PC-9 (cell line): ENCODE measurements around the gene LRP1. TPM values are rescaled to one million over a fixed set of nuclear protein-coding genes. Genes with fewer than 3 reads are reported as not detected.

Source experiments
- BruUV-seq: library from RNA; stranded (reverse); fragments of 400-500 nt; replicated peaks from 2 replicates; lab custom pipeline; 2021; lab: Mats Ljungman, UMichigan
- CTCF ChIA-PET: fragments of 300-600 bp; sonication (Branson Sonifier 250); formaldehyde crosslinking; loops from one replicate; lab custom pipeline; 2022; ENCODE audit warnings: antibody characterized with exemption; lab: Charles Lee
- POLR2A ChIA-PET: fragments of 300-600 bp; sonication (Branson Sonifier 250); formaldehyde crosslinking; loops from one replicate; lab custom pipeline; 2022; ENCODE audit warnings: antibody characterized with exemption; ENCODE audit not compliant: unreplicated experiment; lab: Charles Lee
- DNase-seq, 2 experiments: peaks; one replicate each; pipeline versions ENCODE4 v3.0.0 to v3.0.0-alpha.2; 2015 to 2022; ENCODE audit warnings: mixed read lengths in 1 of 2
- H2AFZ ChIP-seq: fragments of 200-600 bp; sonication (generic); 2 replicates; pipeline ENCODE4 v1.8.1; 2017; ENCODE audit warnings: antibody characterized with exemption
- H3F3A ChIP-seq: fragments of 200-600 bp; sonication (generic); 2 replicates; pipeline ENCODE4 v1.8.1; 2017; ENCODE audit warnings: antibody characterized with exemption, mild to moderate bottlenecking, low read depth; ENCODE audit not compliant: insufficient read depth
- H3K27ac ChIP-seq: fragments of 200-600 bp; sonication (generic); 2 replicates; pipeline ENCODE4 v1.6.1; 2016; ENCODE audit warnings: mixed run types
- H3K27me3 ChIP-seq: fragments of 200-600 bp; sonication (generic); 2 replicates; pipeline ENCODE4 v1.6.1; 2016; ENCODE audit warnings: low read depth, mixed run types; ENCODE audit not compliant: insufficient read depth
- H3K36me3 ChIP-seq: fragments of 200-600 bp; sonication (generic); 2 replicates; pipeline ENCODE4 v1.6.1; 2016; ENCODE audit warnings: low read depth, mixed run types
- H3K4me1 ChIP-seq: fragments of 200-600 bp; sonication (generic); replicated peaks from 2 replicates; pipeline ENCODE4 v1.6.1; 2016; ENCODE audit warnings: mixed run types; ENCODE audit not compliant: insufficient read depth
- H3K4me2 ChIP-seq: fragments of 200-600 bp; sonication (generic); 2 replicates; pipeline ENCODE4 v1.6.1; 2017; ENCODE audit warnings: mixed run types
- H3K4me3 ChIP-seq: fragments of 200-600 bp; sonication (generic); 2 replicates; pipeline ENCODE4 v1.6.1; 2016; ENCODE audit warnings: mixed run types
- H3K79me2 ChIP-seq: fragments of 200-600 bp; sonication (generic); 2 replicates; pipeline ENCODE4 v1.6.1; 2017; ENCODE audit warnings: low read depth, mixed run types
- H3K9me2 ChIP-seq: fragments of 200-600 bp; sonication (generic); 2 replicates; pipeline ENCODE4 v1.8.1; 2017; ENCODE audit warnings: mild to moderate bottlenecking; ENCODE audit not compliant: insufficient read depth
- H3K9me3 ChIP-seq: fragments of 200-600 bp; sonication (generic); 2 replicates; pipeline ENCODE4 v1.8.1; 2016; ENCODE audit warnings: low read depth; ENCODE audit not compliant: insufficient read depth
- H4K20me1 ChIP-seq: fragments of 200-600 bp; sonication (generic); 2 replicates; pipeline ENCODE4 v1.8.1; 2017; ENCODE audit not compliant: insufficient read depth
- EZH2 ChIP-seq: fragments of 200-600 bp; sonication (generic); IDR thresholded peaks from 2 replicates; pipeline ENCODE4 v1.8.0; 2017; ENCODE audit warnings: antibody characterized with exemption, low read depth
- intact Hi-C: fragments of 100-400 bp; cut with micrococcal nuclease; formaldehyde crosslinking; loops from one replicate; pipeline ENCODE4 v1.10.0; 2022; ENCODE audit not compliant: unreplicated experiment
- total RNA-seq: library from RNA; stranded (reverse); gene quantifications from 2 replicates; pipeline ENCODE4 v1.2.3, GENCODE V29; 2021
- TF ChIP-seq, protein P1 (sequence below): fragments of 200-600 bp; sonication (generic); conservative IDR thresholded peaks from 2 replicates; pipeline ENCODE4 v1.6.1; 2017; ENCODE audit warnings: mixed run types, antibody characterized with exemption, mild to moderate bottlenecking, moderate library complexity

LRP1 gene
- total RNA-seq, 1 experiment from 2014 or later = 51.4 TPM

DNA sequence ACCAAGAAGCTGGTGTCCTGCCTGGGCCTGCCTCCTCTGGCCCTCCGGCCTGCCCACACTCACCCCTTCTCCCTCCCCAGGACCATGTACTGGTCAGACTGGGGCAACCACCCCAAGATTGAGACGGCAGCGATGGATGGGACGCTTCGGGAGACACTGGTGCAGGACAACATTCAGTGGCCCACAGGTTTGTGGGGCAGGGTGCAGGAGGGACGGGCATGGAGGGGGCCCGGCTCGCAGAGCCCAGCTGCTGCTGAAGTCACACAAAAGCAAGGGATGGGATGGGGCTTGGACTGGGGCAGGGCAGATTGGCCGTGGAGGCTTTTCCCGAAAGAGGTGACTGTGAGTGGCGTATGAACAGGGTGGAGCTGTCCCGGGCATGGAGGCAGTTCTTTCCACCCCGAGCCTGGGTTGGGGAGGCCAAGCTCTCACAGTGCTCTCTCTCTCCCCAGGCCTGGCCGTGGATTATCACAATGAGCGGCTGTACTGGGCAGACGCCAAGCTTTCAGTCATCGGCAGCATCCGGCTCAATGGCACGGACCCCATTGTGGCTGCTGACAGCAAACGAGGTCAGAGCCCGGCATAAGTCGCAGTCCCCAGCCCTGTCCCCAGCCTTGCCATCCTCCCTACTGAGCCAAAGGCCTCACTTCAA is 80.5 kb downstream of the LRP1 start:
- ChIA-PET CTCF (no interaction called here), POLR2A (no interaction called here)
- DNase-seq = no peak
- no peak overlapping the region for H3K4me2 ChIP-seq
- no TSS peak for BruUV-seq
- H3K27me3 ChIP-seq = no peaks in the 10 kb centered on the region
- no peak overlapping the region for H3K27ac ChIP-seq
- TF ChIP-seq, protein P1, sequence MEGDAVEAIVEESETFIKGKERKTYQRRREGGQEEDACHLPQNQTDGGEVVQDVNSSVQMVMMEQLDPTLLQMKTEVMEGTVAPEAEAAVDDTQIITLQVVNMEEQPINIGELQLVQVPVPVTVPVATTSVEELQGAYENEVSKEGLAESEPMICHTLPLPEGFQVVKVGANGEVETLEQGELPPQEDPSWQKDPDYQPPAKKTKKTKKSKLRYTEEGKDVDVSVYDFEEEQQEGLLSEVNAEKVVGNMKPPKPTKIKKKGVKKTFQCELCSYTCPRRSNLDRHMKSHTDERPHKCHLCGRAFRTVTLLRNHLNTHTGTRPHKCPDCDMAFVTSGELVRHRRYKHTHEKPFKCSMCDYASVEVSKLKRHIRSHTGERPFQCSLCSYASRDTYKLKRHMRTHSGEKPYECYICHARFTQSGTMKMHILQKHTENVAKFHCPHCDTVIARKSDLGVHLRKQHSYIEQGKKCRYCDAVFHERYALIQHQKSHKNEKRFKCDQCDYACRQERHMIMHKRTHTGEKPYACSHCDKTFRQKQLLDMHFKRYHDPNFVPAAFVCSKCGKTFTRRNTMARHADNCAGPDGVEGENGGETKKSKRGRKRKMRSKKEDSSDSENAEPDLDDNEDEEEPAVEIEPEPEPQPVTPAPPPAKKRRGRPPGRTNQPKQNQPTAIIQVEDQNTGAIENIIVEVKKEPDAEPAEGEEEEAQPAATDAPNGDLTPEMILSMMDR = no peak
- no peak for TF ChIP-seq EZH2
- no peaks in the 10 kb centered on the region for H3K9me2 ChIP-seq
- H3K36me3 ChIP-seq = no peaks in the 10 kb centered on the region
- peaks cover 4% of the 10 kb centered on the region for H3K4me1 ChIP-seq
- H3F3A ChIP-seq = peaks cover 4% of the 10 kb centered on the region
- H4K20me1 ChIP-seq = no peaks in the 10 kb centered on the region
- no peak overlapping the region for H3K4me3 ChIP-seq
- H3K9me3 ChIP-seq = no peaks in the 10 kb centered on the region
- intact Hi-C loops = no loop called here
- H2AFZ ChIP-seq = no peak overlapping the region
- H3K79me2 ChIP-seq = no peaks in the 10 kb centered on the region

- CTCF ChIA-PET = no interaction called here
- Histone ChIP-seq H3K9me3 (no peaks in the 10 kb centered on the region), H3K4me2 (no peak overlapping the region), H3K27ac (no peak overlapping the region), H4K20me1 (no peaks in the 10 kb centered on the region), H3F3A (peaks cover 13% of the 10 kb centered on the region), H3K79me2 (no peaks in the 10 kb centered on the region), H3K27me3 (no peaks in the 10 kb centered on the region), H2AFZ (no peak overlapping the region), H3K9me2 (no peaks in the 10 kb centered on the region), H3K4me1 (peaks cover 16% of the 10 kb centered on the region), H3K4me3 (no peak overlapping the region), H3K36me3 (no peaks in the 10 kb centered on the region)
- DNase-seq = no peak
- POLR2A ChIA-PET = no interaction called here
- intact Hi-C loops = no loop called here
- TF ChIP-seq, protein P1 = no peak
- TF ChIP-seq EZH2 = no peak
- no TSS peak for BruUV-seq
Measured at GRCh38 chr12:57209916-57210315, 81.6 kb downstream of the LRP1 start.

DNA sequence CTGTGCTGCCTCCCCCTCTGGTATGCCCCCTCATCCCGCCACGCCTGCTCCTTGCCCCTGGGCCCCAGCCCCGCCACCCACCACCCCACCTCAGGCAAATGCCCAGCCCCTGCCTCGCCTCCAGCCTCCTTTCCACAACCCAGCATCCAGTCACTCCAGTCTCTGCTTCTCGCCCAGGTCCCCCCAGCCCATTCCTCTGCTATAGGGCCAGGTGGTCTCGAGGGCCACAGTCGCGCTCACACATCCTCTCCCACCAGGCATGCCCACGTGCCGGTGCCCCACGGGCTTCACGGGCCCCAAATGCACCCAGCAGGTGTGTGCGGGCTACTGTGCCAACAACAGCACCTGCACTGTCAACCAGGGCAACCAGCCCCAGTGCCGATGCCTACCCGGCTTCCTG is 82.2 kb downstream of the LRP1 start:
- Histone ChIP-seq H3K27me3 (no peaks in the 10 kb centered on the region), H3K4me3 (no peak overlapping the region), H3K4me2 (no peak overlapping the region), H3K9me3 (no peaks in the 10 kb centered on the region), H2AFZ (no peak overlapping the region), H3K4me1 (peaks cover 17% of the 10 kb centered on the region), H3K79me2 (no peaks in the 10 kb centered on the region), H3K36me3 (no peaks in the 10 kb centered on the region), H4K20me1 (no peaks in the 10 kb centered on the region), H3F3A (peaks cover 16% of the 10 kb centered on the region), H3K9me2 (no peaks in the 10 kb centered on the region), H3K27ac (no peak overlapping the region)
- TF ChIP-seq EZH2 = no peak
- intact Hi-C loops = no loop called here
- POLR2A ChIA-PET = no interaction called here
- no TSS peak for BruUV-seq
- DNase-seq = no peak
- CTCF ChIA-PET = no interaction called here
